Left ventricle myocardium inferior (tissue), 1 donor: ENCODE results near the gene TMEM235. TPM values are rescaled to one million over a fixed set of nuclear protein-coding genes. Genes with fewer than 3 reads are reported as not detected.

Experiments used
- DNase-seq: peaks from one replicate; pipeline ENCODE4 v3.0.0-alpha.2; 2020
- H3K27ac ChIP-seq: fragments of 200-600 bp; replicated peaks from 2 replicates; pipeline ENCODE4 v1.8.0; 2021
- H3K27me3 ChIP-seq: fragments of 200-600 bp; 2 replicates; pipeline ENCODE4 v1.8.0; 2021; ENCODE audit warnings: low read depth
- H3K36me3 ChIP-seq: fragments of 200-600 bp; 2 replicates; pipeline ENCODE4 v1.8.0; 2021
- H3K4me1 ChIP-seq: fragments of 200-600 bp; 2 replicates; pipeline ENCODE4 v1.8.0; 2021
- H3K4me3 ChIP-seq: fragments of 200-600 bp; 2 replicates; pipeline ENCODE4 v1.8.0; 2021; ENCODE audit warnings: mild to moderate bottlenecking, moderate library complexity
- H3K9me3 ChIP-seq: fragments of 200-600 bp; replicated peaks from 2 replicates; pipeline ENCODE4 v1.8.0; 2021
- intact Hi-C: fragments of 100-400 bp; cut with micrococcal nuclease; formaldehyde crosslinking; loops from one replicate; pipeline ENCODE4 v1.11.0; 2022
- total RNA-seq: library from RNA; stranded (reverse); fragmentation: NEBNext Ultra II Directional; extraction: Animal tissue kit (Norgen Biotek cat#: 25700); gene quantifications from one replicate; pipeline ENCODE4 v1.2.1, GENCODE V29; 2021
- TF ChIP-seq, protein P1 (sequence below): fragments of 200-600 bp; IDR thresholded peaks from 2 replicates; pipeline ENCODE4 v1.8.0; 2021; ENCODE audit warnings: antibody characterized with exemption, mild to moderate bottlenecking, borderline replicate concordance
- donor health status: DM: no; HTN: yes; CAD: no; lungs with severe emphysema.

Gene TMEM235
- total RNA-seq, 1 donor from 2014 or later = not detected

DNA sequence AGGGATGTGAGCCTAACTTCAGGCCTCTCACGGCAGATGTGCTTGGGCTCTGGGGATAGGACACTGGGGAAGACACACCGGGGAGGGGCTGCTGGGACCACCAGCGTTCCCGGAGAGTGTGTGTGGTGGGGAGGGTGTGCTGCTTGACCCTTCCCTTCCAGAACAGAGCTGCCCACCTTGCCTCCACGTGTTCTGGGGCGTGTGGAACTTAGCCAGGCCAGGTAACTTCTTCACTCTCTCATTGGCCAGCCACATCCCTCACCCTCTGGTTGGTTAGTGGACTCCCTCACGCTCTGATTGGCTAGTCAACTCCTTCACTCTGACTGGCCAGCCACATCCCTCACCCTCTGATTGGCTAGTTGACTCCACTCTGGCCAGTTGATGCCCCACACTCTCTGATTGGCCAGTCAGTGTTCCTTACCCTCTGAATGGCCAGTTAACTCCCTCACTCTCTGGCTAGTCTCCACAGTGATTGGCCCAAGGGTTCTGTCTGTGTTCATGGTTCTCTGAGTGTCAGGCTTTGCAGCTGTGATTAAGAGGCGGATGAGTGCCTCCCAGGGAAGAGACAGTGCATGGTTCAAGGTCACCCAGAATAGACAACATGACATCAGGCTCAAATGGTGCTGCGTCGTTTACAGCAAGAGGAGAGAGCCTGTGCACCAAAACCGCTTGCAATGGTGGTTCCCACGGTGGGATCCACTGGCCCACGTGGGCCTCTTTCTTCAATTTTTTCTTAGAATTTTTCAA is 10.0 kb downstream of the TMEM235 start:
- intact Hi-C loops = no loop called here
- H3K27ac ChIP-seq = no peak overlapping the region

GRCh38 chr17:78242024-78242742 is 10.8 kb downstream of the TMEM235 start:
- Histone ChIP-seq H3K36me3 (no peaks in the 10 kb centered on the region), H3K4me1 (no peaks in the 10 kb centered on the region), H3K27me3 (no peaks in the 10 kb centered on the region), H3K27ac (no peak overlapping the region), H3K9me3 (no peaks in the 10 kb centered on the region), H3K4me3 (no peak overlapping the region)
- no peak for DNase-seq
- intact Hi-C loops = no loop called here
- TF ChIP-seq, protein P1, sequence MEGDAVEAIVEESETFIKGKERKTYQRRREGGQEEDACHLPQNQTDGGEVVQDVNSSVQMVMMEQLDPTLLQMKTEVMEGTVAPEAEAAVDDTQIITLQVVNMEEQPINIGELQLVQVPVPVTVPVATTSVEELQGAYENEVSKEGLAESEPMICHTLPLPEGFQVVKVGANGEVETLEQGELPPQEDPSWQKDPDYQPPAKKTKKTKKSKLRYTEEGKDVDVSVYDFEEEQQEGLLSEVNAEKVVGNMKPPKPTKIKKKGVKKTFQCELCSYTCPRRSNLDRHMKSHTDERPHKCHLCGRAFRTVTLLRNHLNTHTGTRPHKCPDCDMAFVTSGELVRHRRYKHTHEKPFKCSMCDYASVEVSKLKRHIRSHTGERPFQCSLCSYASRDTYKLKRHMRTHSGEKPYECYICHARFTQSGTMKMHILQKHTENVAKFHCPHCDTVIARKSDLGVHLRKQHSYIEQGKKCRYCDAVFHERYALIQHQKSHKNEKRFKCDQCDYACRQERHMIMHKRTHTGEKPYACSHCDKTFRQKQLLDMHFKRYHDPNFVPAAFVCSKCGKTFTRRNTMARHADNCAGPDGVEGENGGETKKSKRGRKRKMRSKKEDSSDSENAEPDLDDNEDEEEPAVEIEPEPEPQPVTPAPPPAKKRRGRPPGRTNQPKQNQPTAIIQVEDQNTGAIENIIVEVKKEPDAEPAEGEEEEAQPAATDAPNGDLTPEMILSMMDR = no peak

More for the DNA sequence above, 10.0 kb downstream of the TMEM235 start:
- no peaks in the 10 kb centered on the region for H3K27me3 ChIP-seq
- TF ChIP-seq, protein P1 = no peak
- no peak for DNase-seq
- H3K4me1 ChIP-seq = no peaks in the 10 kb centered on the region
- H3K36me3 ChIP-seq = no peaks in the 10 kb centered on the region
- no peak overlapping the region for H3K4me3 ChIP-seq
- H3K9me3 ChIP-seq = no peaks in the 10 kb centered on the region

- peaks cover 12% of the 10 kb centered on the region for H3K4me1 ChIP-seq
- no peak for DNase-seq
- no peaks in the 10 kb centered on the region for H3K9me3 ChIP-seq
- intact Hi-C loops = no loop called here
- no peak overlapping the region for H3K4me3 ChIP-seq
- TF ChIP-seq, protein P1 = no peak
- H3K27me3 ChIP-seq = no peaks in the 10 kb centered on the region
- no peak overlapping the region for H3K27ac ChIP-seq
- H3K36me3 ChIP-seq = no peaks in the 10 kb centered on the region
Measured at GRCh38 chr17:78247304-78247703, 15.9 kb downstream of the TMEM235 start.

GRCh38 chr17:78248051-78248914 is 16.9 kb downstream of the TMEM235 start:
- peak overlapping the region; percentile 12 for H3K27ac ChIP-seq
- H3K27me3 ChIP-seq = no peaks in the 10 kb centered on the region
- H3K4me1 ChIP-seq = peaks cover 12% of the 10 kb centered on the region
- no peaks in the 10 kb centered on the region for H3K9me3 ChIP-seq
- intact Hi-C loops = no loop called here
- TF ChIP-seq, protein P1 = no peak
- H3K36me3 ChIP-seq = no peaks in the 10 kb centered on the region
- no peak for DNase-seq
- H3K4me3 ChIP-seq = no peak overlapping the region

- Histone ChIP-seq H3K27ac (no peak overlapping the region), H3K27me3 (no peaks in the 10 kb centered on the region), H3K9me3 (no peaks in the 10 kb centered on the region), H3K4me1 (peaks cover 20% of the 10 kb centered on the region), H3K4me3 (no peak overlapping the region), H3K36me3 (no peaks in the 10 kb centered on the region)
- no peak for DNase-seq
- intact Hi-C loops = no loop called here
- TF ChIP-seq, protein P1 = no peak
Measured at GRCh38 chr17:78249074-78249817, 17.8 kb downstream of the TMEM235 start.
